Astrocyte (in vitro differentiated cells and primary cell): ENCODE measurements around the gene TMEM178B. TPM values are rescaled to one million over a fixed set of nuclear protein-coding genes. Genes with fewer than 3 reads are reported as not detected.

Source experiments
- DNase-seq: peaks from one replicate; pipeline ENCODE4 v3.0.0-alpha.2; 2010; ENCODE audit warnings: low read depth
- FAIRE-seq: peaks from 2 replicates; lab custom pipeline; 2011; peaks lifted over from hg19 to GRCh38; lab: Jason Lieb, UNC
- H2AFZ ChIP-seq: 2 replicates; pipeline ENCODE4 v1.6.0; 2012; ENCODE audit warnings: low read depth, low read length, inconsistent platforms
- H3K27ac ChIP-seq: 2 replicates; pipeline ENCODE4 v1.5.1; 2011; ENCODE audit warnings: low read depth, low read length, inconsistent platforms
- H3K27me3 ChIP-seq: 2 replicates; pipeline ENCODE4 v1.6.0; 2011; ENCODE audit warnings: low read length, inconsistent platforms; ENCODE audit not compliant: insufficient read depth
- H3K36me3 ChIP-seq: 2 replicates; pipeline ENCODE4 v1.5.1; 2011; ENCODE audit warnings: low read length, inconsistent platforms; ENCODE audit not compliant: insufficient read depth
- H3K4me1 ChIP-seq: 2 replicates; pipeline ENCODE4 v1.5.1; 2011; ENCODE audit warnings: low read length, inconsistent platforms; ENCODE audit not compliant: insufficient read depth
- H3K4me2 ChIP-seq: 2 replicates; pipeline ENCODE4 v1.6.0; 2012; ENCODE audit warnings: low read length, inconsistent platforms
- H3K4me3 ChIP-seq: 2 replicates; pipeline ENCODE4 v1.5.1; 2011; ENCODE audit warnings: low read depth, mild to moderate bottlenecking, low read length, inconsistent platforms; ENCODE audit not compliant: insufficient read depth
- H3K79me2 ChIP-seq: 2 replicates; pipeline ENCODE4 v1.6.0; 2012; ENCODE audit warnings: mild to moderate bottlenecking, low read length, inconsistent platforms; ENCODE audit not compliant: insufficient read depth
- H3K9ac ChIP-seq: 2 replicates; pipeline ENCODE4 v1.6.0; 2012; ENCODE audit warnings: mild to moderate bottlenecking, low read length, inconsistent platforms
- H3K9me3 ChIP-seq: 2 replicates; pipeline ENCODE4 v1.5.1; 2012; ENCODE audit warnings: low read depth, mild to moderate bottlenecking, low read length, inconsistent platforms; ENCODE audit not compliant: insufficient read depth
- H4K20me1 ChIP-seq: 2 replicates; pipeline ENCODE4 v1.6.0; 2012; ENCODE audit warnings: low read length, inconsistent platforms; ENCODE audit not compliant: insufficient read depth
- H3K27ac Mint-ChIP-seq: one replicate; pipeline ENCODE4 v1.8.0; 2021; ENCODE audit warnings: mild to moderate bottlenecking, mixed read lengths; ENCODE audit not compliant: unreplicated experiment
- H3K27me3 Mint-ChIP-seq: one replicate; pipeline ENCODE4 v1.8.0; 2021; ENCODE audit warnings: low read depth, mixed read lengths; ENCODE audit not compliant: unreplicated experiment
- H3K36me3 Mint-ChIP-seq: one replicate; pipeline ENCODE4 v1.8.0; 2021; ENCODE audit warnings: low read depth, mixed read lengths; ENCODE audit not compliant: unreplicated experiment
- H3K4me1 Mint-ChIP-seq: one replicate; pipeline ENCODE4 v1.8.0; 2021; ENCODE audit warnings: low read depth, mixed read lengths; ENCODE audit not compliant: unreplicated experiment
- H3K4me3 Mint-ChIP-seq: one replicate; pipeline ENCODE4 v1.8.0; 2021; ENCODE audit warnings: mild to moderate bottlenecking, moderate library complexity, mixed read lengths; ENCODE audit not compliant: unreplicated experiment
- H3K9me3 Mint-ChIP-seq: one replicate; pipeline ENCODE4 v1.8.0; 2021; ENCODE audit warnings: mild to moderate bottlenecking, mixed read lengths; ENCODE audit not compliant: unreplicated experiment
- EZH2 ChIP-seq: IDR thresholded peaks from 2 replicates; pipeline ENCODE4 v1.6.1; 2012; ENCODE audit warnings: mild to moderate bottlenecking, low read length, inconsistent platforms; ENCODE audit not compliant: insufficient read depth
- total RNA-seq: library from RNA; stranded (reverse); gene quantifications from 2 replicates; pipeline ENCODE4 v1.2.1, GENCODE V29; 2021
- TF ChIP-seq, protein P1 (sequence below): IDR thresholded peaks from 2 replicates; pipeline ENCODE4 v1.5.1; 2011; ENCODE audit warnings: low read depth, mild to moderate bottlenecking, inconsistent platforms, low read length, moderate library complexity; ENCODE audit not compliant: insufficient read depth

TMEM178B gene
- total RNA-seq, 1 donor from 2014 or later, result 3.9 TPM

DNA sequence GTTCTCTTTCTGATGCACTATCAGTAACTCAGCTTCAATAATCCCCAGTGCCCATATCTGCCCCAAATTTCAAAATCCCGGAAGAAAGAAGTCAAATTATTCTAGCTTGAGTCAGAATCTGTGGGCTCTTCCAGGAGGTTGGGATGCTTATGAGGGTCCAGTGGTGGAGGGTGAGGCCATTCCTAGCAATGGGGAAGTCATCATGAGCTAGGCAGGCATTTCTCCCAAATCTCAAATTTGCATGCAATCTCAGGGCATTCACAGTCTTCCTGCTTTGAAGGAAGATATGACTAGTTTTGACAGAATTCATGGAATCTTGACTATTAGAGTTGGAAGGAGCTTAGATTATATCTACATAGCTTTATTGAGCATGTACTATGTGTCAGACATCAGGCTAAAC, 313.0 kb downstream of the TMEM178B start:
- Mint-ChIP-seq H3K36me3 (no peaks in the 10 kb centered on the region), H3K4me1 (peaks cover 6% of the 10 kb centered on the region), H3K27me3 (peaks cover 3% of the 10 kb centered on the region), H3K9me3 (peaks cover 2% of the 10 kb centered on the region), H3K4me3 (no peak overlapping the region), H3K27ac (no peak overlapping the region)
- Histone ChIP-seq H3K4me1 (no peaks in the 10 kb centered on the region), H3K79me2 (no peaks in the 10 kb centered on the region), H3K4me2 (no peak overlapping the region), H3K4me3 (no peak overlapping the region), H3K9me3 (no peaks in the 10 kb centered on the region), H3K9ac (no peak overlapping the region), H4K20me1 (no peaks in the 10 kb centered on the region), H2AFZ (no peak overlapping the region), H3K36me3 (no peaks in the 10 kb centered on the region), H3K27ac (no peak overlapping the region), H3K27me3 (no peaks in the 10 kb centered on the region)
- TF ChIP-seq, protein P1, sequence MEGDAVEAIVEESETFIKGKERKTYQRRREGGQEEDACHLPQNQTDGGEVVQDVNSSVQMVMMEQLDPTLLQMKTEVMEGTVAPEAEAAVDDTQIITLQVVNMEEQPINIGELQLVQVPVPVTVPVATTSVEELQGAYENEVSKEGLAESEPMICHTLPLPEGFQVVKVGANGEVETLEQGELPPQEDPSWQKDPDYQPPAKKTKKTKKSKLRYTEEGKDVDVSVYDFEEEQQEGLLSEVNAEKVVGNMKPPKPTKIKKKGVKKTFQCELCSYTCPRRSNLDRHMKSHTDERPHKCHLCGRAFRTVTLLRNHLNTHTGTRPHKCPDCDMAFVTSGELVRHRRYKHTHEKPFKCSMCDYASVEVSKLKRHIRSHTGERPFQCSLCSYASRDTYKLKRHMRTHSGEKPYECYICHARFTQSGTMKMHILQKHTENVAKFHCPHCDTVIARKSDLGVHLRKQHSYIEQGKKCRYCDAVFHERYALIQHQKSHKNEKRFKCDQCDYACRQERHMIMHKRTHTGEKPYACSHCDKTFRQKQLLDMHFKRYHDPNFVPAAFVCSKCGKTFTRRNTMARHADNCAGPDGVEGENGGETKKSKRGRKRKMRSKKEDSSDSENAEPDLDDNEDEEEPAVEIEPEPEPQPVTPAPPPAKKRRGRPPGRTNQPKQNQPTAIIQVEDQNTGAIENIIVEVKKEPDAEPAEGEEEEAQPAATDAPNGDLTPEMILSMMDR, result no peak
- TF ChIP-seq EZH2, result no peak
- no peak for FAIRE-seq
- DNase-seq, result no peak

DNA sequence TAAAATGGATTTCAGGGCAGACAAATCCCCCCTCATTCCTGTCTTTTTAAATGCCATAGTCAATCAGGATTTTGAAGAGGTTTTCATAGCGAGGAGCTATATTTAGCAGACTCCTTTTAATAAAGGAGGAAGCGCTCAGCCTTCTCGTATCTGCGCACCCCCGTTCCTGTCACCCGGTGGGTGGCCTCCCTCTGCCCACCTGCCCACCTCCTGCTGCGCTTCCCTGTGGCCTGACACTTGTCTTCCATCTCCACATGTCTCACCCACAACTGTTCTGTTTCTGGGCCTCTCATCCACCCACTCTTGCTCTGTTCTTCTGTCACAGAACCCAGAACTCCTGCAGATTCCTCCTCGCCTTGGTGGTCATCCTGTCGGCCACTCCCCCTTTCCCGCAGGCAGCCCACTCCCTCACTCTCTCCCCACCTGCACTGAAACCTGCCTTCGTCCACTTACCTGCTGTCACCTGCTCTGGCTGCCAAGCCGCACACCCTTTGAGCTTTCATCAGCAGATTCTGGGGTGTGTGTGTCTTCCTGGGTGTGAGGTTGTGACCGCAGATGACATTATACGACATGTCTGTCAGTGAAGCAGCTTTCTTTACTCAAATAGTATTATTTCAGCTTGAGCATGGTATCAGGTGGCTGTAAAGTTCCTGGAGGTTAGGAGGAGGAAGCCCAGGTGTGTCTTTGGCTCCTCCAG, 313.8 kb downstream of the TMEM178B start:
- no peak for FAIRE-seq
- H3K4me3 Mint-ChIP-seq, result no peak overlapping the region

More for the DNA sequence above, 313.8 kb downstream of the TMEM178B start:
- H3K36me3 ChIP-seq, result no peaks in the 10 kb centered on the region
- Mint-ChIP-seq H3K4me1 (peaks cover 6% of the 10 kb centered on the region), H3K27me3 (peaks cover 3% of the 10 kb centered on the region), H3K27ac (no peak overlapping the region), H3K36me3 (no peaks in the 10 kb centered on the region), H3K9me3 (peaks cover 2% of the 10 kb centered on the region)
- H2AFZ ChIP-seq, result no peak overlapping the region
- no peak overlapping the region for H3K4me2 ChIP-seq
- H3K79me2 ChIP-seq, result no peaks in the 10 kb centered on the region
- TF ChIP-seq, protein P1, result no peak
- TF ChIP-seq EZH2, result no peak
- no peak overlapping the region for H3K9ac ChIP-seq
- no peaks in the 10 kb centered on the region for H4K20me1 ChIP-seq
- H3K27ac ChIP-seq, result no peak overlapping the region
- no peak overlapping the region for H3K4me3 ChIP-seq
- DNase-seq, result no peak
- H3K27me3 ChIP-seq, result no peaks in the 10 kb centered on the region
- H3K9me3 ChIP-seq, result no peaks in the 10 kb centered on the region
- no peaks in the 10 kb centered on the region for H3K4me1 ChIP-seq
